ENCODE data around the gene LRRTM4. TPM values are rescaled to one million over a fixed set of nuclear protein-coding genes. Genes with fewer than 3 reads are reported as not detected.

The LRRTM4 gene
- total and polyA plus RNA-seq, 2 of the 13 experiments (the other 11 are each of a cell fraction or from before 2014, with no cell fraction given): 1.2 TPM

DNA sequence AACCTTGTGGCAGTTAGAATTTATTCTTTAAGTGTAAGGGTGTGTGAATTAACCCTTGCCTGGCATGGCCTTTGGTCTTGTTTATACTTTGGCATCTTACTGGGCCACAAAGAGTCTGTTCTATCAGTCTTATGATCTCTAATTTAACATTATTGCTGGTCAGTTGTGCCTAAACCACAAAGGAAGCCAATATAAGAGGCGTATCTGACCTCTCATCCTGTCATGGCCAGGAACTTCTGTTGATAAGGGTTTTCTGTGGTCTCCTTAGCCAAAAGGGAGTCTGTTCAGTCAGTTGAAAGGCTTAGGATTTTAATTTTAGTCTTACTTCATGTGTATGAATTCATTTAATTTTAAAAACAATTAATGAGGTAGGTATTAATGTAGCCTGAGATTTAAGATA lies 127.2 kb downstream of the LRRTM4 start:
- no TSS peak for BruUV-seq (replicated peaks)
- H3K79me2 ChIP-seq (ENCODE audit: insufficient read depth, low read length): no peaks in the 10 kb centered on the region
- ATAC-seq (no peak), FAIRE-seq (no peak), DNase-seq (ENCODE audit: low spot score) (no peak)
- no peaks in the 10 kb centered on the region for H3K4me1 ChIP-seq (ENCODE audit: insufficient read depth, low read length)
- no peak overlapping the region for H3K27ac ChIP-seq (ENCODE audit: extremely low read length, insufficient read depth, low read length)
- no peaks in the 10 kb centered on the region for H3K36me3 ChIP-seq (replicated peaks in 1 of 2; ENCODE audit: control insufficient read depth in 1 of 2, insufficient read depth in 2 of 2, low read length in 2 of 2)
- ChIA-PET POLR2A (no interaction called here), CTCF (ENCODE audit: low intra/inter-chr PET ratio, low total read pairs) (no interaction called here)
- no peaks in the 10 kb centered on the region for H3K9me3 ChIP-seq (ENCODE audit: low read length)
- TF ChIP-seq, protein P1, sequence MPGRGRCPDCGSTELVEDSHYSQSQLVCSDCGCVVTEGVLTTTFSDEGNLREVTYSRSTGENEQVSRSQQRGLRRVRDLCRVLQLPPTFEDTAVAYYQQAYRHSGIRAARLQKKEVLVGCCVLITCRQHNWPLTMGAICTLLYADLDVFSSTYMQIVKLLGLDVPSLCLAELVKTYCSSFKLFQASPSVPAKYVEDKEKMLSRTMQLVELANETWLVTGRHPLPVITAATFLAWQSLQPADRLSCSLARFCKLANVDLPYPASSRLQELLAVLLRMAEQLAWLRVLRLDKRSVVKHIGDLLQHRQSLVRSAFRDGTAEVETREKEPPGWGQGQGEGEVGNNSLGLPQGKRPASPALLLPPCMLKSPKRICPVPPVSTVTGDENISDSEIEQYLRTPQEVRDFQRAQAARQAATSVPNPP (CRISPR knock-in tag; IDR thresholded peaks at IDR 0.05): no peak
- no peak for TF ChIP-seq HNF1B (CRISPR knock-in tag; IDR thresholded peaks at IDR 0.05)
- no peak for TF ChIP-seq ZC3H4 (CRISPR knock-in tag; IDR thresholded peaks at IDR 0.05; ENCODE audit: borderline replicate concordance)
- no peak for TF ChIP-seq MLLT10 (CRISPR knock-in tag; IDR thresholded peaks at IDR 0.05)
- TF ChIP-seq, protein P2, sequence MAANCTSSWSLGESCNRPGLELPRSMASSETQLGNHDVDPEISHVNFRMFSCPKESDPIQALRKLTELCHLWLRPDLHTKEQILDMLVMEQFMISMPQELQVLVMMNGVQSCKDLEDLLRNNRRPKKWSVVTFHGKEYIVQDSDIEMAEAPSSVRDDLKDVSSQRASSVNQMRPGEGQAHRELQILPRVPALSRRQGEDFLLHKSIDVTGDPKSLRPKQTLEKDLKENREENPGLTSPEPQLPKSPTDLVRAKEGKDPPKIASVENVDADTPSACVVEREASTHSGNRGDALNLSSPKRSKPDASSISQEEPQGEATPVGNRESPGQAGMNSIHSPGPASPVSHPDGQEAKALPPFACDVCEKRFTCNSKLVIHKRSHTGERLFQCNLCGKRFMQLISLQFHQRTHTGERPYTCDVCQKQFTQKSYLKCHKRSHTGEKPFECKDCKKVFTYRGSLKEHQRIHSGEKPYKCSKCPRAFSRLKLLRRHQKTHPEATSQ (CRISPR knock-in tag; IDR thresholded peaks at IDR 0.05; ENCODE audit: borderline replicate concordance): no peak
- TF ChIP-seq ZNF547 (CRISPR knock-in tag; IDR thresholded peaks at IDR 0.05): no peak
- TF ChIP-seq BHLHE40 (IDR thresholded peaks at IDR 0.05; ENCODE audit: low read length): no peak
- no peak for TF ChIP-seq POLR2AphosphoS5 (IDR thresholded peaks at IDR 0.05; ENCODE audit: low read depth, low read length)
- TF ChIP-seq, protein P3, sequence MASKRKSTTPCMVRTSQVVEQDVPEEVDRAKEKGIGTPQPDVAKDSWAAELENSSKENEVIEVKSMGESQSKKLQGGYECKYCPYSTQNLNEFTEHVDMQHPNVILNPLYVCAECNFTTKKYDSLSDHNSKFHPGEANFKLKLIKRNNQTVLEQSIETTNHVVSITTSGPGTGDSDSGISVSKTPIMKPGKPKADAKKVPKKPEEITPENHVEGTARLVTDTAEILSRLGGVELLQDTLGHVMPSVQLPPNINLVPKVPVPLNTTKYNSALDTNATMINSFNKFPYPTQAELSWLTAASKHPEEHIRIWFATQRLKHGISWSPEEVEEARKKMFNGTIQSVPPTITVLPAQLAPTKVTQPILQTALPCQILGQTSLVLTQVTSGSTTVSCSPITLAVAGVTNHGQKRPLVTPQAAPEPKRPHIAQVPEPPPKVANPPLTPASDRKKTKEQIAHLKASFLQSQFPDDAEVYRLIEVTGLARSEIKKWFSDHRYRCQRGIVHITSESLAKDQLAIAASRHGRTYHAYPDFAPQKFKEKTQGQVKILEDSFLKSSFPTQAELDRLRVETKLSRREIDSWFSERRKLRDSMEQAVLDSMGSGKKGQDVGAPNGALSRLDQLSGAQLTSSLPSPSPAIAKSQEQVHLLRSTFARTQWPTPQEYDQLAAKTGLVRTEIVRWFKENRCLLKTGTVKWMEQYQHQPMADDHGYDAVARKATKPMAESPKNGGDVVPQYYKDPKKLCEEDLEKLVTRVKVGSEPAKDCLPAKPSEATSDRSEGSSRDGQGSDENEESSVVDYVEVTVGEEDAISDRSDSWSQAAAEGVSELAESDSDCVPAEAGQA (IDR thresholded peaks at IDR 0.05; ENCODE audit: low read depth): no peak
- TF ChIP-seq, protein P3 (CRISPR knock-in tag; IDR thresholded peaks at IDR 0.05; ENCODE audit: borderline replicate concordance): no peak
- TF ChIP-seq ZNF746 (CRISPR knock-in tag; IDR thresholded peaks at IDR 0.05): no peak
- no peak for TF ChIP-seq ELF4 (CRISPR knock-in tag; IDR thresholded peaks at IDR 0.05; ENCODE audit: borderline replicate concordance)
- no peak for TF ChIP-seq ZNF329 (CRISPR knock-in tag; IDR thresholded peaks at IDR 0.05; ENCODE audit: low read depth)
- TF ChIP-seq MEIS1 (CRISPR knock-in tag; IDR thresholded peaks at IDR 0.05; ENCODE audit: borderline replicate concordance): no peak
- TF ChIP-seq ZFP62 (CRISPR knock-in tag; IDR thresholded peaks at IDR 0.05): no peak
- no peak for TF ChIP-seq ZFP41 (CRISPR knock-in tag; IDR thresholded peaks at IDR 0.05; ENCODE audit: borderline replicate concordance)
- no peak for TF ChIP-seq PLRG1 (conservative IDR thresholded peaks at IDR 0.05)
- in situ Hi-C loops (cut with HindIII; ENCODE audit: extremely low pct_ligation_motif_present, low pct_unique_long_range_greater_than_20kb) (no loop called here), intact Hi-C loops (cut with micrococcal nuclease; ENCODE audit: unreplicated experiment) (no loop called here)
- no peak overlapping the region for H3K4me2 ChIP-seq (ENCODE audit: low read depth, low read length)
- no peak overlapping the region for H3K9ac ChIP-seq (ENCODE audit: insufficient read depth, low read depth, low read length)
- H3K27me3 ChIP-seq (ENCODE audit: control insufficient read depth in 1 of 2, insufficient read depth in 2 of 2, low read length in 2 of 2): no peaks in the 10 kb centered on the region
- no peaks in the 10 kb centered on the region for H4K20me1 ChIP-seq (ENCODE audit: insufficient read depth, low read length)
- H2AFZ ChIP-seq (ENCODE audit: low read length): no peak overlapping the region
- 8% methylated on average over 1 of the region's 1 CpG for WGBS (ENCODE audit: low lambda C conversion rate)
- H3K4me3 ChIP-seq (replicated peaks in 1 of 3; ENCODE audit: insufficient read depth in 1 of 3, low read depth in 2 of 3, low read length in 3 of 3): no peak overlapping the region
